Panc1 (cell line): ENCODE data around the gene TCOF1.

Experiments
- POLR2AphosphoS5 ChIP-seq: IDR thresholded peaks from 2 replicates; pipeline ENCODE4 v1.6.1; 2012; ENCODE audit warnings: mild to moderate bottlenecking, low read depth, low read length, moderate library complexity
- TCF7L2 ChIP-seq: IDR thresholded peaks from 2 replicates; pipeline ENCODE4 v1.6.1; 2011; ENCODE audit warnings: mild to moderate bottlenecking, low read depth, low read length, inconsistent platforms
- TF ChIP-seq, protein P1 (sequence below), 2 experiments: IDR thresholded peaks; 2 replicates each; pipeline ENCODE4 v1.6.1; 2011 to 2012; ENCODE audit warnings: low read depth in 2 of 2, control low read depth in 1 of 2, low read length in 1 of 2, mild to moderate bottlenecking in 1 of 2, moderate library complexity in 1 of 2; ENCODE audit not compliant: insufficient read depth in 1 of 2
- TF ChIP-seq, protein P2 (sequence below): fragments of 450-650 bp; IDR thresholded peaks from 2 replicates; pipeline ENCODE4 v1.5.1; 2017; ENCODE audit warnings: mild to moderate bottlenecking

DNA sequence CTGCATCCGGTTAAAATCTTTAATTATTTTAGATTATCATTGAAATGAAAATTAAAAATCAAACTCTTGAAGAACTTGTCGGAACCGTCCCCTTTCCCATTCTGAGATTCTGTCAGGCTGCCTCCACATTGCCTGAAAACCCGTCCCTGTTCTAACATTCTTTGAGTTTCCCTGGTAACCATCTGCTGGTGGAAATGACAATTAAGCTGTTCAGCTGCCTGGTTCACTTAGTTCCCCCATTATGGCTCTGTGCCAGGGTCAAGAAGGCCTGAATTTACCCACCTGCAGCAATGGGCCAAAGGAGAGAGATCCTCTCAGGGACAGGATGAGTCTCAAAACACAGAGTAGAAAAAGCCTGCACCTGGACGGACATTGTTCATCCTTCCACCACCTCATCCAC lies 11.8 kb upstream of the TCOF1 start:
- TF ChIP-seq, protein P1, sequence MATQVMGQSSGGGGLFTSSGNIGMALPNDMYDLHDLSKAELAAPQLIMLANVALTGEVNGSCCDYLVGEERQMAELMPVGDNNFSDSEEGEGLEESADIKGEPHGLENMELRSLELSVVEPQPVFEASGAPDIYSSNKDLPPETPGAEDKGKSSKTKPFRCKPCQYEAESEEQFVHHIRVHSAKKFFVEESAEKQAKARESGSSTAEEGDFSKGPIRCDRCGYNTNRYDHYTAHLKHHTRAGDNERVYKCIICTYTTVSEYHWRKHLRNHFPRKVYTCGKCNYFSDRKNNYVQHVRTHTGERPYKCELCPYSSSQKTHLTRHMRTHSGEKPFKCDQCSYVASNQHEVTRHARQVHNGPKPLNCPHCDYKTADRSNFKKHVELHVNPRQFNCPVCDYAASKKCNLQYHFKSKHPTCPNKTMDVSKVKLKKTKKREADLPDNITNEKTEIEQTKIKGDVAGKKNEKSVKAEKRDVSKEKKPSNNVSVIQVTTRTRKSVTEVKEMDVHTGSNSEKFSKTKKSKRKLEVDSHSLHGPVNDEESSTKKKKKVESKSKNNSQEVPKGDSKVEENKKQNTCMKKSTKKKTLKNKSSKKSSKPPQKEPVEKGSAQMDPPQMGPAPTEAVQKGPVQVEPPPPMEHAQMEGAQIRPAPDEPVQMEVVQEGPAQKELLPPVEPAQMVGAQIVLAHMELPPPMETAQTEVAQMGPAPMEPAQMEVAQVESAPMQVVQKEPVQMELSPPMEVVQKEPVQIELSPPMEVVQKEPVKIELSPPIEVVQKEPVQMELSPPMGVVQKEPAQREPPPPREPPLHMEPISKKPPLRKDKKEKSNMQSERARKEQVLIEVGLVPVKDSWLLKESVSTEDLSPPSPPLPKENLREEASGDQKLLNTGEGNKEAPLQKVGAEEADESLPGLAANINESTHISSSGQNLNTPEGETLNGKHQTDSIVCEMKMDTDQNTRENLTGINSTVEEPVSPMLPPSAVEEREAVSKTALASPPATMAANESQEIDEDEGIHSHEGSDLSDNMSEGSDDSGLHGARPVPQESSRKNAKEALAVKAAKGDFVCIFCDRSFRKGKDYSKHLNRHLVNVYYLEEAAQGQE (IDR thresholded peaks at IDR 0.05; ENCODE audit: insufficient read depth in 1 of 2, low read depth in 2 of 2, low read length in 1 of 2): no peak
- TF ChIP-seq, protein P2, sequence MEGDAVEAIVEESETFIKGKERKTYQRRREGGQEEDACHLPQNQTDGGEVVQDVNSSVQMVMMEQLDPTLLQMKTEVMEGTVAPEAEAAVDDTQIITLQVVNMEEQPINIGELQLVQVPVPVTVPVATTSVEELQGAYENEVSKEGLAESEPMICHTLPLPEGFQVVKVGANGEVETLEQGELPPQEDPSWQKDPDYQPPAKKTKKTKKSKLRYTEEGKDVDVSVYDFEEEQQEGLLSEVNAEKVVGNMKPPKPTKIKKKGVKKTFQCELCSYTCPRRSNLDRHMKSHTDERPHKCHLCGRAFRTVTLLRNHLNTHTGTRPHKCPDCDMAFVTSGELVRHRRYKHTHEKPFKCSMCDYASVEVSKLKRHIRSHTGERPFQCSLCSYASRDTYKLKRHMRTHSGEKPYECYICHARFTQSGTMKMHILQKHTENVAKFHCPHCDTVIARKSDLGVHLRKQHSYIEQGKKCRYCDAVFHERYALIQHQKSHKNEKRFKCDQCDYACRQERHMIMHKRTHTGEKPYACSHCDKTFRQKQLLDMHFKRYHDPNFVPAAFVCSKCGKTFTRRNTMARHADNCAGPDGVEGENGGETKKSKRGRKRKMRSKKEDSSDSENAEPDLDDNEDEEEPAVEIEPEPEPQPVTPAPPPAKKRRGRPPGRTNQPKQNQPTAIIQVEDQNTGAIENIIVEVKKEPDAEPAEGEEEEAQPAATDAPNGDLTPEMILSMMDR: no peak
- TF ChIP-seq TCF7L2 (no peak), POLR2AphosphoS5 (no peak)
